HG02610 (cell line): Measurements from ENCODE around the gene AKR1D1.
"Not testable (repeated sequence)": the region's sequence is repeated elsewhere in the genome, so short reads cannot be mapped to it uniquely, and the experiment has no call there.

Experiments
- ATAC-seq: cut with Tn5 transposase; IDR thresholded peaks from one replicate; pipeline ENCODE4 v1.9.1; 2021; ENCODE audit warnings: mild to moderate bottlenecking, moderate library complexity; ENCODE audit not compliant: unreplicated experiment

Gene AKR1D1

GRCh38 chr7:138072726-138073125 is 3.5 kb upstream of the AKR1D1 start:
- no peak for ATAC-seq

GRCh38 chr7:138074121-138074520 is 2.1 kb upstream of the AKR1D1 start:
- no peak for ATAC-seq

- ATAC-seq, result no peak
Measured at GRCh38 chr7:138074540-138074939, 1.7 kb upstream of the AKR1D1 start.

- ATAC-seq, result no peak
Measured at GRCh38 chr7:138075350-138075749, 909 bp upstream of the AKR1D1 start.

- not testable (repeated sequence) for ATAC-seq
Measured at GRCh38 chr7:138075786-138076185, 473 bp upstream of the AKR1D1 start.

- ATAC-seq, result no peak
Measured at GRCh38 chr7:138077809-138078208, 1.6 kb downstream of the AKR1D1 start.

GRCh38 chr7:138079137-138079536 is 2.9 kb downstream of the AKR1D1 start:
- ATAC-seq, result no peak

- no peak for ATAC-seq
Measured at GRCh38 chr7:138081868-138082267, 5.6 kb downstream of the AKR1D1 start.

- no peak for ATAC-seq
Measured at GRCh38 chr7:138083859-138084258, 7.6 kb downstream of the AKR1D1 start.

GRCh38 chr7:138086563-138087270 is 10.5 kb downstream of the AKR1D1 start:
- no peak for ATAC-seq

- no peak for ATAC-seq
Measured at GRCh38 chr7:138089080-138089901, 13.0 kb downstream of the AKR1D1 start.

- no peak for ATAC-seq
Measured at GRCh38 chr7:138091032-138091431, 14.8 kb downstream of the AKR1D1 start.

- ATAC-seq, result not testable (repeated sequence)
Measured at GRCh38 chr7:138091840-138092239, 15.6 kb downstream of the AKR1D1 start.

- no peak for ATAC-seq
Measured at GRCh38 chr7:138092486-138093028, 16.3 kb downstream of the AKR1D1 start.

- ATAC-seq, result no peak
Measured at GRCh38 chr7:138095972-138096935, 20.0 kb downstream of the AKR1D1 start.

- ATAC-seq, result no peak
Measured at GRCh38 chr7:138097064-138097741, 20.9 kb downstream of the AKR1D1 start.

GRCh38 chr7:138099813-138100212 is 23.6 kb downstream of the AKR1D1 start:
- no peak for ATAC-seq

- ATAC-seq, result no peak
Measured at GRCh38 chr7:138105221-138105620, 29.0 kb downstream of the AKR1D1 start.

- no peak for ATAC-seq
Measured at GRCh38 chr7:138115047-138115446, 38.8 kb downstream of the AKR1D1 start.

- no peak for ATAC-seq
Measured at GRCh38 chr7:138116141-138116540, 39.9 kb downstream of the AKR1D1 start.
